ENCODE measurements around the gene COASY.

Gene COASY

DNA sequence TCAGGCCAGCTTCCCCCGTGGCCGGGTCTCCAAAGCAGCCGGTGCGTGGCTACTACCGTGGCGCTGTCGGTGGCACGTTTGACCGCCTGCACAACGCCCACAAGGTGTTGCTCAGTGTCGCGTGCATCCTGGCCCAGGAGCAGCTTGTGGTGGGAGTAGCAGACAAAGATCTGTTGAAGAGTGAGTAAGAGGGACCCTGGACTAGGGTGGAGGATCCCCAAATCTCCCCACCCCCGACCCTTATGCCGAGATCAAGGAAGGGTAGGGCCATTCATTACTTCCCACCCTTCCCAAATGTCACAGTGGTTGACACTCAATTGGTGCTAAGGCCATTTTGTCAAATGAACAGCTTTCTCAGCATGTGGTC, 1.2 kb downstream of the COASY start:
- Mint-ChIP-seq H3K27ac (peak overlapping the region; percentile 93 to 99 (median 95)), H3K4me3 (peak overlapping the region; percentile 90 to 95 (median 92)), H3K27me3 (ENCODE audit: low read depth) (no peaks in the 10 kb centered on the region), H3K9me3 (no peaks in the 10 kb centered on the region), H3K36me3 (ENCODE audit: low read depth) (peaks cover 4% of the 10 kb centered on the region), H3K4me1 (peaks cover 17% of the 10 kb centered on the region)
- TF ChIP-seq, protein P1, sequence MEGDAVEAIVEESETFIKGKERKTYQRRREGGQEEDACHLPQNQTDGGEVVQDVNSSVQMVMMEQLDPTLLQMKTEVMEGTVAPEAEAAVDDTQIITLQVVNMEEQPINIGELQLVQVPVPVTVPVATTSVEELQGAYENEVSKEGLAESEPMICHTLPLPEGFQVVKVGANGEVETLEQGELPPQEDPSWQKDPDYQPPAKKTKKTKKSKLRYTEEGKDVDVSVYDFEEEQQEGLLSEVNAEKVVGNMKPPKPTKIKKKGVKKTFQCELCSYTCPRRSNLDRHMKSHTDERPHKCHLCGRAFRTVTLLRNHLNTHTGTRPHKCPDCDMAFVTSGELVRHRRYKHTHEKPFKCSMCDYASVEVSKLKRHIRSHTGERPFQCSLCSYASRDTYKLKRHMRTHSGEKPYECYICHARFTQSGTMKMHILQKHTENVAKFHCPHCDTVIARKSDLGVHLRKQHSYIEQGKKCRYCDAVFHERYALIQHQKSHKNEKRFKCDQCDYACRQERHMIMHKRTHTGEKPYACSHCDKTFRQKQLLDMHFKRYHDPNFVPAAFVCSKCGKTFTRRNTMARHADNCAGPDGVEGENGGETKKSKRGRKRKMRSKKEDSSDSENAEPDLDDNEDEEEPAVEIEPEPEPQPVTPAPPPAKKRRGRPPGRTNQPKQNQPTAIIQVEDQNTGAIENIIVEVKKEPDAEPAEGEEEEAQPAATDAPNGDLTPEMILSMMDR (IDR thresholded peaks at IDR 0.05; ENCODE audit: unreplicated experiment in 3 of 3) = no peak

DNA sequence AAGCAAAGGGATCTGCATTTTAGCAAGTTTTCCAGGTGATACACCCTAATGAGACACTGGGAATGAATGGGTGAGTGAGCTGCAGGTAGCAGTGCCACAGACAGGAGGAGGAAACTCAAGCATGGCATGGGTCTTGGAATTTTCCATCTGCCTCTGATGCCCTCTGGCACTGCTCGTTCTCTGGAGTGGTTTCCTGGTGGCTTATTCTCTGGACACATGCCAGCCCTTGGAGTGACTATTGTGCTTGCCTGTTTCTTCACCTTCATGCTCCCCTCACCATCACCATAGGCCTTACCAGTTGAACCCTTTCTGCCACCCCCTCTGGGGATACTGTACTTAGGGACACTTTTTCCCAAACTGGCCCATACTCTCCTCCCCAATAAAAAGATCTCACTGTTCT, 1.6 kb downstream of the COASY start:
- peaks cover 5% of the 10 kb centered on the region for H3K36me3 Mint-ChIP-seq (ENCODE audit: low read depth)
- H3K27ac Mint-ChIP-seq = peak overlapping the region; percentile 76 to 95 (median 93)
- no peaks in the 10 kb centered on the region for H3K9me3 Mint-ChIP-seq
- H3K4me1 Mint-ChIP-seq = peaks cover 17% of the 10 kb centered on the region
- H3K4me3 Mint-ChIP-seq = peak overlapping the region; percentile 90 to 95 (median 92)
- no peaks in the 10 kb centered on the region for H3K27me3 Mint-ChIP-seq (ENCODE audit: low read depth)
- TF ChIP-seq, protein P1 (IDR thresholded peaks at IDR 0.05; ENCODE audit: unreplicated experiment in 3 of 3) = no peak

DNA sequence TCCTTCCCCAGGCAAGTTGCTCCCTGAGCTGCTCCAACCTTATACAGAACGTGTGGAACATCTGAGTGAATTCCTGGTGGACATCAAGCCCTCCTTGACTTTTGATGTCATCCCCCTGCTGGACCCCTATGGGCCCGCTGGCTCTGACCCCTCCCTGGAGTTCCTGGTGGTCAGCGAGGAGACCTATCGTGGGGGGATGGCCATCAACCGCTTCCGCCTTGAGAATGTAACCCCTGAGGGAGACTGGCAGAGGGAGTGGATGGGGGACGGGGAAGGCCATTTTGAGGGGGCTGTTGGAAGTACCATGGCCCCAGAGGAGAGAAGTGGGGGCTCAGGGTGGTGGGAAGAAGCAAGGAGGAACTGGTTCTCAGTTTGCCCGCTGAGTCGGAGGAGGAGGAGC, 2.0 kb downstream of the COASY start:
- H3K27ac Mint-ChIP-seq = peak overlapping the region; percentile 76 to 95 (median 93)
- H3K9me3 Mint-ChIP-seq = no peaks in the 10 kb centered on the region
- H3K4me1 Mint-ChIP-seq = peaks cover 17% of the 10 kb centered on the region
- H3K4me3 Mint-ChIP-seq = peak overlapping the region; percentile 90 to 95 (median 92)
- peaks cover 7% of the 10 kb centered on the region for H3K36me3 Mint-ChIP-seq (ENCODE audit: low read depth)
- no peaks in the 10 kb centered on the region for H3K27me3 Mint-ChIP-seq (ENCODE audit: low read depth)
- TF ChIP-seq, protein P1 (IDR thresholded peaks at IDR 0.05; ENCODE audit: unreplicated experiment in 3 of 3) = no peak

DNA sequence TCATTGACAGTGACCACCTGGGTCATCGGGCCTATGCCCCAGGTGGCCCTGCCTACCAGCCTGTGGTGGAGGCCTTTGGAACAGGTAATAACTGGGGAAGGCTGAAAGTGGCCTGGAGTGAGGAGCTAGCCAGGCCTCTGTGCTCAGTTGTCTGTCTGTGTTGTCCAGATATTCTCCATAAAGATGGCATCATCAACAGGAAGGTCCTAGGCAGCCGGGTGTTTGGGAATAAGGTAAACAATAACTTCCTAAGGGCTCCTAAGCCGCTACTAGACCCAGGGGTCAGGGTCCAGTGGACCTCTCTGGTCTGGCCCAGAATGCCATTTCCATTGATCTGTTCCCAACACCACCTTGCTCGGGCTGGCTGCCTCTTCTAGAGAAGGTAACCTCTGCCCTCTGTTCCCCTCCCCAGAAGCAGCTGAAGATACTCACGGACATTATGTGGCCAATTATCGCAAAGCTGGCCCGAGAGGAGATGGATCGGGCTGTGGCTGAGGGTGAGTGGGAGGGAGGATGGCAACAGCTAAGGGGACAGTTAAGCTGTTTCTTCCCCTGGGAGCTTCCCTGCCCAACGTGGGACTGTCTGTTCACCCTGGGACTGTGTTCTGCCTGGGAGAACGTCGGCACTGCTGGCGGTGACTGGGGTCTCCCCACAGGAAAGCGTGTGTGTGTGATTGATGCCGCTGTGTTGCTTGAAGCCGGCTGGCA, 3.0 kb downstream of the COASY start:
- no peaks in the 10 kb centered on the region for H3K27me3 Mint-ChIP-seq (ENCODE audit: low read depth)
- peak overlapping the region; percentile 71 to 97 (median 95) for H3K4me3 Mint-ChIP-seq
- peaks cover 17% of the 10 kb centered on the region for H3K36me3 Mint-ChIP-seq (ENCODE audit: low read depth)
- peaks cover 17% of the 10 kb centered on the region for H3K4me1 Mint-ChIP-seq
- TF ChIP-seq, protein P1 (IDR thresholded peaks at IDR 0.05; ENCODE audit: unreplicated experiment in 3 of 3) = no peak
- peak overlapping the region in 1 of 3 experiments; percentile 33 for H3K27ac Mint-ChIP-seq
- H3K9me3 Mint-ChIP-seq = no peaks in the 10 kb centered on the region

DNA sequence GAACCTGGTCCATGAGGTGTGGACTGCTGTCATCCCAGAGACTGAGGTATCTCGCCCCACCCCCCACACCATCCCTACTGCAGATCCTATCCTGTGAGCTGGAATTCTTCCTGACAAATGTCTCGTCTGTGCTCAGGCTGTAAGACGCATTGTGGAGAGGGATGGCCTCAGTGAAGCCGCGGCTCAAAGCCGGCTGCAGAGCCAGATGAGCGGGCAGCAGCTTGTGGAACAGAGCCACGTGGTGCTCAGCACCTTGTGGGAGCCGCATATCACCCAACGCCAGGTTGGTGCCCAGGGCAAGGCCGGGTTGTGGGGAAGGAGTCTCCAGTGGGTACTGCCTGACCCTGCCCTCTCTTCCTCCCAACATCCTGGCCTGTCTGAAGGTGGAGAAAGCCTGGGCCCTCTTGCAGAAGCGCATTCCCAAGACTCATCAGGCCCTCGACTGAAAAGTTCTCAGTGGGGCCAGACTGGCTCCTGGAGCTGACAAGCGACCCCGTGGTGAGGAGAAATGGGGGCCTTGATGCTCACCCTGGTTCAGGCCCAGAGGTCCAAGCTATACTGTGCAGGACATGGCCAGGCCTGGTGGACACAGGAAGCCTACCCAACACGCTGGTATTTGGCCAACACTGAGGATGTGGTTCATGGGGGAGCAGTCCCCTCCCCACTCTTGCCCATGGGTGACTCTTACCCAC, 3.7 kb downstream of the COASY start:
- H3K36me3 Mint-ChIP-seq (ENCODE audit: low read depth) = peaks cover 23% of the 10 kb centered on the region
- no peaks in the 10 kb centered on the region for H3K27me3 Mint-ChIP-seq (ENCODE audit: low read depth)
- H3K4me3 Mint-ChIP-seq = peak overlapping the region; percentile 93 to 97 (median 96)
- TF ChIP-seq, protein P1 (IDR thresholded peaks at IDR 0.05; ENCODE audit: unreplicated experiment in 3 of 3) = no peak
- H3K27ac Mint-ChIP-seq = peak overlapping the region in 2 of 3 experiments; percentile 75 to 89
- peaks cover 17% of the 10 kb centered on the region for H3K4me1 Mint-ChIP-seq
- H3K9me3 Mint-ChIP-seq = no peaks in the 10 kb centered on the region
